K562 (cell line): Measurements from ENCODE around the gene ZC3H12A. TPM values are rescaled to one million over a fixed set of nuclear protein-coding genes. Genes with fewer than 3 reads are reported as not detected.

ENCODE experiments used
- BCOR ChIP-seq: fragments of 450-650 bp; IDR thresholded peaks from 2 replicates; pipeline ENCODE4 v1.6.1; 2016
- CREBBP ChIP-seq: IDR thresholded peaks from one replicate; pipeline ENCODE4 v1.6.1; 2012; ENCODE audit warnings: low read depth, mild to moderate bottlenecking, control low read depth, inconsistent platforms, low read length
- HDAC2 ChIP-seq: fragments of 450-650 bp; IDR thresholded peaks from 2 replicates; pipeline ENCODE4 v1.6.1; 2016; ENCODE audit warnings: mild to moderate bottlenecking
- ZNF316 ChIP-seq: fragments of 450-650 bp; IDR thresholded peaks from 2 replicates; pipeline ENCODE4 v1.6.1; 2016
- ZNF507 ChIP-seq: conservative IDR thresholded peaks from 2 replicates; pipeline ENCODE4 v1.6.1; 2017; ENCODE audit warnings: missing genetic modification characterization, missing compliant biosample characterization
- microRNA-seq: library from miRNA; unstranded; fragments of <30 nt; microRNA quantifications from one replicate; pipeline ENCODE4, GENCODE V29; 2018; ENCODE audit warnings: borderline microRNAs expressed
- polyA plus RNA-seq, 8 experiments: library from polyadenylated mRNA; depleted of rRNA in 4 of 8; stranded (reverse) in 5 of 8; unstranded in 3 of 8; fragments of >200 nt; fragmentation: Nextera tagmentation in 2 of 8; fragmentation: Illumina TruSeq in 1 of 8; extraction: Ambion mirVana in 2 of 8; extraction: Trizol in 1 of 8; gene quantifications; 2 replicates each; pipeline versions ENCODE4 v1.2.1 to v1.2.3, GENCODE V29; 2011 to 2014; ENCODE audit warnings: inconsistent platforms in 1 of 8, missing spikeins in 1 of 8
- small RNA-seq: library from RNA; depleted of rRNA; stranded (forward); fragments of <200 nt; gene quantifications from one replicate; pipeline ENCODE3, GENCODE V24; 2014
- total RNA-seq, 7 experiments: library from RNA; depleted of rRNA in 6 of 7; stranded (reverse); fragments of >200 nt in 6 of 7; fragmentation: Illumina TruSeq in 2 of 7; extraction: Trizol in 2 of 7; gene quantifications; 2 replicates each; pipeline versions ENCODE4 v1.2.1 to v1.2.3, GENCODE V29; 2011 to 2021; ENCODE audit warnings: low replicate concordance in 1 of 7

ZC3H12A gene
- total and polyA plus RNA-seq, 9 of the 15 experiments (the other 6 are each of a cell fraction or from before 2014, with no cell fraction given), result 0.14 to 9.4 (median 6.7) TPM

GRCh38 chr1:37533317-37534093 is 59.1 kb downstream of the ZC3H12A start (continued):
- no peak for TF ChIP-seq CREBBP
- 0 out of 2 replicates have a peak, but pooled peaks have one; percentile 19 for TF ChIP-seq ZNF316
- TF ChIP-seq HDAC2, result peak; percentile 66; the same call in 1 of the 2 replicates
- no peak for TF ChIP-seq ZNF507 (tag)
- peak; percentile 97 for TF ChIP-seq BCOR

Small RNA genes within 50 kb of the gene (microRNA-seq; reads per million reads assigned to microRNA genes)
- gene MIR5581 (3.8 reads per million, percentile 41 among the genes with 10 or more reads in this experiment), gene MIR6732 (not detected)

Small RNA genes within 50 kb of the gene (small RNA-seq; reads per million reads assigned to genes)
- gene MIR5581, result 0.11 reads per million

Other genes starting within 250 kb of the ZC3H12A start
- gene MEAF6, start 40.2 kb downstream of the ZC3H12A start, total RNA-seq (2014; rRNA removed), result 111 and 137 TPM in 2 replicates
- gene MEAF6, start 40.2 kb downstream of the ZC3H12A start, total RNA-seq (2014; rRNA removed; fragmentation: Illumina TruSeq; extraction: Trizol), result 95.0 and 113 TPM in 2 replicates
- 89.2 and 92.3 TPM in 2 replicates for gene MEAF6, start 40.2 kb downstream of the ZC3H12A start, total RNA-seq (2015; rRNA removed; fragmentation: Illumina TruSeq; extraction: Trizol)
- gene MEAF6, start 40.2 kb downstream of the ZC3H12A start, total RNA-seq (2021), result 86.4 and 93.8 TPM in 2 replicates
- 70.0 and 77.3 TPM in 2 replicates for gene MEAF6, start 40.2 kb downstream of the ZC3H12A start, polyA plus RNA-seq (2011; rRNA removed)
- gene MEAF6, start 40.2 kb downstream of the ZC3H12A start, polyA plus RNA-seq (2014; fragmentation: Illumina TruSeq; extraction: Trizol), result 118 and 151 TPM in 2 replicates
- 10 to 100 TPM; 55.0 to 66.3 TPM for gene MEAF6, start 40.2 kb downstream of the ZC3H12A start, polyA plus RNA-seq (2014; fragmentation: Nextera tagmentation; extraction: Ambion mirVana)
- gene MEAF6, start 40.2 kb downstream of the ZC3H12A start, polyA plus RNA-seq (2014; rRNA removed), result 109 and 110 TPM in 2 replicates
- 25.7 and 25.9 TPM in 2 replicates for gene SNIP1, start 79.7 kb downstream of the ZC3H12A start, total RNA-seq (2014; rRNA removed)
- gene SNIP1, start 79.7 kb downstream of the ZC3H12A start, total RNA-seq (2014; rRNA removed; fragmentation: Illumina TruSeq; extraction: Trizol), result 12.9 and 15.2 TPM in 2 replicates
- gene SNIP1, start 79.7 kb downstream of the ZC3H12A start, total RNA-seq (2015; rRNA removed; fragmentation: Illumina TruSeq; extraction: Trizol), result 15.3 and 16.6 TPM in 2 replicates
- gene SNIP1, start 79.7 kb downstream of the ZC3H12A start, total RNA-seq (2021), result 23.7 and 25.8 TPM in 2 replicates
- 12.0 and 13.7 TPM in 2 replicates for gene SNIP1, start 79.7 kb downstream of the ZC3H12A start, polyA plus RNA-seq (2011; rRNA removed)
- gene SNIP1, start 79.7 kb downstream of the ZC3H12A start, polyA plus RNA-seq (2014; fragmentation: Illumina TruSeq; extraction: Trizol), result 11.9 and 14.6 TPM in 2 replicates
- gene SNIP1, start 79.7 kb downstream of the ZC3H12A start, polyA plus RNA-seq (2014; fragmentation: Nextera tagmentation; extraction: Ambion mirVana), result 1 to 10 TPM; 2.9 TPM
- gene SNIP1, start 79.7 kb downstream of the ZC3H12A start, polyA plus RNA-seq (2014; rRNA removed), result 11.5 and 15.4 TPM in 2 replicates
- gene DNALI1, start 82.4 kb downstream of the ZC3H12A start, total RNA-seq (2014; rRNA removed), result 0.78 and 1.0 TPM in 2 replicates
- gene DNALI1, start 82.4 kb downstream of the ZC3H12A start, total RNA-seq (2014; rRNA removed; fragmentation: Illumina TruSeq; extraction: Trizol), result 0.87 and 1.1 TPM in 2 replicates
- gene DNALI1, start 82.4 kb downstream of the ZC3H12A start, total RNA-seq (2015; rRNA removed; fragmentation: Illumina TruSeq; extraction: Trizol), result 0.72 and 1.2 TPM in 2 replicates
- gene DNALI1, start 82.4 kb downstream of the ZC3H12A start, total RNA-seq (2021), result 0.89 and 2.2 TPM in 2 replicates
- gene DNALI1, start 82.4 kb downstream of the ZC3H12A start, polyA plus RNA-seq (2011; rRNA removed), result 1.0 and 1.2 TPM in 2 replicates
- gene DNALI1, start 82.4 kb downstream of the ZC3H12A start, polyA plus RNA-seq (2014; fragmentation: Illumina TruSeq; extraction: Trizol), result 1.3 and 1.7 TPM in 2 replicates
- gene DNALI1, start 82.4 kb downstream of the ZC3H12A start, polyA plus RNA-seq (2014; fragmentation: Nextera tagmentation; extraction: Ambion mirVana), result 1 to 10 TPM in 1 of 2 experiments, under 1 TPM in 1; 0.87 to 2.0 TPM
- 1.5 and 5.6 TPM in 2 replicates for gene DNALI1, start 82.4 kb downstream of the ZC3H12A start, polyA plus RNA-seq (2014; rRNA removed)
- gene GNL2, start 121.4 kb downstream of the ZC3H12A start, total RNA-seq (2014; rRNA removed), result 245 and 263 TPM in 2 replicates
- 343 and 388 TPM in 2 replicates for gene GNL2, start 121.4 kb downstream of the ZC3H12A start, total RNA-seq (2014; rRNA removed; fragmentation: Illumina TruSeq; extraction: Trizol)
- 330 and 347 TPM in 2 replicates for gene GNL2, start 121.4 kb downstream of the ZC3H12A start, total RNA-seq (2015; rRNA removed; fragmentation: Illumina TruSeq; extraction: Trizol)
- 145 and 156 TPM in 2 replicates for gene GNL2, start 121.4 kb downstream of the ZC3H12A start, total RNA-seq (2021)
- 132 and 165 TPM in 2 replicates for gene GNL2, start 121.4 kb downstream of the ZC3H12A start, polyA plus RNA-seq (2011; rRNA removed)
- gene GNL2, start 121.4 kb downstream of the ZC3H12A start, polyA plus RNA-seq (2014; fragmentation: Illumina TruSeq; extraction: Trizol), result 253 and 318 TPM in 2 replicates
- 100 to 1,000 TPM; 166 to 371 TPM for gene GNL2, start 121.4 kb downstream of the ZC3H12A start, polyA plus RNA-seq (2014; fragmentation: Nextera tagmentation; extraction: Ambion mirVana)
- 205 and 232 TPM in 2 replicates for gene GNL2, start 121.4 kb downstream of the ZC3H12A start, polyA plus RNA-seq (2014; rRNA removed)
- gene RSPO1, start 160.3 kb downstream of the ZC3H12A start, total RNA-seq (2014; rRNA removed), result not detected in 2 replicates
- gene RSPO1, start 160.3 kb downstream of the ZC3H12A start, total RNA-seq (2014; rRNA removed; fragmentation: Illumina TruSeq; extraction: Trizol), result not detected in 2 replicates
- not detected in 2 replicates for gene RSPO1, start 160.3 kb downstream of the ZC3H12A start, total RNA-seq (2015; rRNA removed; fragmentation: Illumina TruSeq; extraction: Trizol)
- not detected in 2 replicates for gene RSPO1, start 160.3 kb downstream of the ZC3H12A start, total RNA-seq (2021)
- not detected in 2 replicates for gene RSPO1, start 160.3 kb downstream of the ZC3H12A start, polyA plus RNA-seq (2011; rRNA removed)
- not detected in 2 replicates for gene RSPO1, start 160.3 kb downstream of the ZC3H12A start, polyA plus RNA-seq (2014; fragmentation: Illumina TruSeq; extraction: Trizol)
- gene RSPO1, start 160.3 kb downstream of the ZC3H12A start, polyA plus RNA-seq (2014; fragmentation: Nextera tagmentation; extraction: Ambion mirVana), result not detected
- gene RSPO1, start 160.3 kb downstream of the ZC3H12A start, polyA plus RNA-seq (2014; rRNA removed), result not detected in 2 replicates
- 26.4 and 29.3 TPM in 2 replicates for gene CDCA8, start 217.9 kb downstream of the ZC3H12A start, total RNA-seq (2014; rRNA removed)
- 35.8 and 38.3 TPM in 2 replicates for gene CDCA8, start 217.9 kb downstream of the ZC3H12A start, total RNA-seq (2014; rRNA removed; fragmentation: Illumina TruSeq; extraction: Trizol)
- 34.4 and 37.7 TPM in 2 replicates for gene CDCA8, start 217.9 kb downstream of the ZC3H12A start, total RNA-seq (2015; rRNA removed; fragmentation: Illumina TruSeq; extraction: Trizol)
- gene CDCA8, start 217.9 kb downstream of the ZC3H12A start, total RNA-seq (2021), result 72.5 and 81.8 TPM in 2 replicates
- 118 and 120 TPM in 2 replicates for gene CDCA8, start 217.9 kb downstream of the ZC3H12A start, polyA plus RNA-seq (2011; rRNA removed)
- gene CDCA8, start 217.9 kb downstream of the ZC3H12A start, polyA plus RNA-seq (2014; fragmentation: Illumina TruSeq; extraction: Trizol), result 117 and 124 TPM in 2 replicates
- gene CDCA8, start 217.9 kb downstream of the ZC3H12A start, polyA plus RNA-seq (2014; fragmentation: Nextera tagmentation; extraction: Ambion mirVana), result 100 to 1,000 TPM in 1 of 2 experiments, 10 to 100 TPM in 1; 84.3 to 148 TPM
- 74.1 and 81.7 TPM in 2 replicates for gene CDCA8, start 217.9 kb downstream of the ZC3H12A start, polyA plus RNA-seq (2014; rRNA removed)